ENCODE measurements around the gene PDILT. TPM values are rescaled to one million over a fixed set of nuclear protein-coding genes. Genes with fewer than 3 reads are reported as not detected.

The PDILT gene
- total RNA-seq, 1 experiment from 2014 or later, result not detected

- Histone ChIP-seq H3K27ac (ENCODE audit: insufficient read length, low read depth, low read length) (no peak overlapping the region), H3K9me3 (ENCODE audit: control insufficient read depth, low read depth, low read length) (no peaks in the 10 kb centered on the region), H4K8ac (replicated peaks; ENCODE audit: insufficient read length, low read depth, low read length) (no peak overlapping the region), H3K14ac (ENCODE audit: insufficient read depth, low read length) (no peak overlapping the region), H2BK15ac (ENCODE audit: low read depth, low read length) (no peak overlapping the region), H3K4me2 (ENCODE audit: insufficient read depth, insufficient read length, low read length) (no peak overlapping the region), H2BK5ac (ENCODE audit: insufficient read length, low read length) (no peak overlapping the region), H4K91ac (ENCODE audit: insufficient read length, low read depth, low read length) (no peak overlapping the region), H4K5ac (ENCODE audit: insufficient read length, low read depth, low read length) (no peak overlapping the region), H2BK120ac (ENCODE audit: low read depth, low read length, poor library complexity, severe bottlenecking) (no peak overlapping the region), H3T11ph (ENCODE audit: low read length) (no peak overlapping the region), H2BK12ac (ENCODE audit: insufficient read length, low read depth, low read length) (no peak overlapping the region), H4K20me1 (ENCODE audit: control insufficient read depth, insufficient read depth, insufficient read length) (peaks cover 3% of the 10 kb centered on the region), H3K4me1 (ENCODE audit: insufficient read depth, low read length) (no peaks in the 10 kb centered on the region; the same call in 1 of the 2 replicates), H2BK20ac (ENCODE audit: low read depth, low read length, poor library complexity, severe bottlenecking) (no peak overlapping the region), H2AFZ (ENCODE audit: low read length) (no peak overlapping the region), H3K56ac (ENCODE audit: insufficient read length, low read depth, low read length) (no peak overlapping the region), H3K27me3 (ENCODE audit: insufficient read depth, low read length) (no peaks in the 10 kb centered on the region), H3K23ac (ENCODE audit: insufficient read length, low read depth, low read length) (no peak overlapping the region), H3K18ac (ENCODE audit: insufficient read length, low read depth, low read length) (no peak overlapping the region), H3K23me2 (ENCODE audit: insufficient read length, low read depth, low read length, poor library complexity, severe bottlenecking) (no peaks in the 10 kb centered on the region), H3K9ac (ENCODE audit: extremely low read depth, insufficient read length, low read length) (no peak overlapping the region), H3K79me1 (ENCODE audit: insufficient read depth, low read depth, low read length, poor library complexity, severe bottlenecking) (no peaks in the 10 kb centered on the region), H3K79me2 (ENCODE audit: insufficient read depth, low read length) (no peaks in the 10 kb centered on the region), H3K4ac (ENCODE audit: low read depth, low read length) (no peak overlapping the region), H2AK5ac (ENCODE audit: insufficient read length, low read length) (no peak overlapping the region)
- Mint-ChIP-seq H3K4me3 (no peak overlapping the region), H3K27me3 (ENCODE audit: low read depth) (peaks cover 17% of the 10 kb centered on the region), H3K27ac (no peak overlapping the region), H3K4me1 (peaks cover 5 to 7% of the 10 kb centered on the region in 2 experiments; a peak in 3 of 4 replicates), H3K36me3 (ENCODE audit: insufficient read depth in 1 of 3, low read depth in 3 of 3) (no peaks in the 10 kb centered on the region), H3K9me3 (no peaks in the 10 kb centered on the region; a peak in 1 of 5 replicates)
- no CpG with 5 or more reads among the region's 2 CpGs for WGBS (ENCODE audit: extremely low coverage, insufficient read length, low lambda C conversion rate)
- no peak for TF ChIP-seq CTCF (conservative IDR thresholded peaks at IDR 0.05)
- no peak for DNase-seq
These were observed 84.4 kb downstream of the PDILT start for GRCh38 chr16:20320178-20320577.

All from H9 (cell line).